ENCODE measurements around the gene CCT3. TPM values are rescaled to one million over a fixed set of nuclear protein-coding genes. Genes with fewer than 3 reads are reported as not detected.

CCT3 gene
- total RNA-seq (2022) (340 and 380 TPM in 2 replicates), Bru-seq, nascent RNA (percentile 88 among the genes with signal in this experiment), BruChase-seq, experiment 1, labeled RNA remaining after a 2-hour chase (percentile 90 among the genes with signal in this experiment), BruChase-seq, experiment 2, labeled RNA remaining after a 6-hour chase (percentile 96 among the genes with signal in this experiment)
- long read RNA-seq, transcript CCT3-204 (12 exons, 1,815 nt): minor isoform, 5 of 931 reads
- long read RNA-seq, transcript CCT3-201 (14 exons, 2,150 nt): major isoform, 860 of 931 reads
- long read RNA-seq, transcript CCT3-202 (6 exons, 1,063 nt): minor isoform, 8 of 931 reads
- long read RNA-seq, partial matches to known transcripts: 29 of 931 reads
- long read RNA-seq, other reads (novel, unspliced or antisense): 25 of 931 reads

DNA sequence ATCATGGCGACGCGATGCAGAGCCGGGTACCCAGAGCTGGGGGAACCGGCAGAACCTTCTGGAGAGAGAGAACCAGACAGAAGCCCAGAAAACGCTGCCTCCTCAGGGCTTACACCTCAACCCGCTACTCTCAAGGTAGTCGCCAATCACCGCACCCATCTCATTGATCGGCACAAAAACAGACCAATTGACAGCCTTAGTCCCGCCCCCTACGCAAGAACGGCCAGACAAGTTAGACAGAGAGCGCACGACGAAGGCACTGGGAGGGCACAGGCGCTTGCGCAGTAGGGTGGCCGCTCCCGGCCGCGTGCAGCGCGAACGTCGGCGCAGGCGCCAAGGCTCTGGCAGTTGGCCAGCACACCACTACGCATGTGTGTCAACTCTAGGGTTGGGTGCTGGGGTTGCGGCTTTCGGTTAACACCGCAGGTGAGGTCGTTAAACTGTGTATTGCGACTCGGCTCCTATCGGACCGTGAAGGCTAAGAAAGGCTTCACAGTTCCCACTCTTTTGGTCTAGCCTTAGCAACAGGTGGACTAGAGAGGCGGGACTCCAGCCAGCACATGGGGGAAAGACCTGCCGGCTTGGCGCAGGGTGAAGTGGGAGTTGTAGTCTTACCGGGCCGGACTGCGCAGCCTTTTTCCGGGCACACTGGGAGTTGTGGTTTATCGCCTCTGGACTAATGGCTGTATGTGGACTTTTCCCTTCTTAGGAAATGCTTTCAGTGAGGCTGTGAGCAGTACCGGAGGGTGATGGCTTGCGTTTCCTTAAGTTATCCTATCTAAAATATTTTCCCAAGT is at the start of gene CCT3, which contains the start of gene TSACC:
Gene CCT3, minus strand, starts transcription at position 113 of the 797 bp plus-strand sequence. Its CDS starts 108 bp downstream, at position 5.
Gene TSACC, plus strand, starts transcription at position 347 of the 797 bp plus-strand sequence. CDS start 1,232 bp downstream, outside the sequence.
- Histone ChIP-seq H3K4me1 (no peaks in the 10 kb centered on the region), H3K9me3 (no peaks in the 10 kb centered on the region), H3K27me3 (replicated peaks; ENCODE audit: control insufficient read depth, insufficient read depth, low read length) (no peaks in the 10 kb centered on the region), H3K4me3 (ENCODE audit: low read depth, low read length) (peak within 1 kb of the TSS; percentile 90), H3K36me3 (ENCODE audit: control insufficient read depth, insufficient read depth, low read length) (peaks cover 2% of the 10 kb centered on the region; the same call in 1 of the 2 replicates)
- BruUV-seq (replicated peaks): no TSS peak
- DNase-seq: peak; percentile 99 to 100
- Mint-ChIP-seq H3K27ac (ENCODE audit: unreplicated experiment) (peak within 1 kb of the TSS; percentile 75), H3K4me3 (ENCODE audit: unreplicated experiment) (peak within 1 kb of the TSS; percentile 97), H3K4me1 (ENCODE audit: low read depth, unreplicated experiment) (no peaks in the 10 kb centered on the region), H3K36me3 (ENCODE audit: insufficient read depth, unreplicated experiment) (peaks cover 55% of the 10 kb centered on the region), H3K27me3 (ENCODE audit: insufficient read depth, unreplicated experiment) (no peaks in the 10 kb centered on the region), H3K9me3 (ENCODE audit: unreplicated experiment) (no peaks in the 10 kb centered on the region)
- CTCF ChIA-PET: interaction anchor here (0.6 to 1.8 kb wide), 4 partner anchors 107 to 1475 kb away, joined by 3 to 7 read pairs (median 3); no protein-coding TSS in a partner anchor
- POLR2A ChIA-PET: interaction anchor here (0.5 to 1.0 kb wide), 3 partner anchors 56 to 214 kb away, joined by 3 to 6 read pairs (median 3); partner anchors contain the start of gene SMG5
- TF ChIP-seq, protein P1, sequence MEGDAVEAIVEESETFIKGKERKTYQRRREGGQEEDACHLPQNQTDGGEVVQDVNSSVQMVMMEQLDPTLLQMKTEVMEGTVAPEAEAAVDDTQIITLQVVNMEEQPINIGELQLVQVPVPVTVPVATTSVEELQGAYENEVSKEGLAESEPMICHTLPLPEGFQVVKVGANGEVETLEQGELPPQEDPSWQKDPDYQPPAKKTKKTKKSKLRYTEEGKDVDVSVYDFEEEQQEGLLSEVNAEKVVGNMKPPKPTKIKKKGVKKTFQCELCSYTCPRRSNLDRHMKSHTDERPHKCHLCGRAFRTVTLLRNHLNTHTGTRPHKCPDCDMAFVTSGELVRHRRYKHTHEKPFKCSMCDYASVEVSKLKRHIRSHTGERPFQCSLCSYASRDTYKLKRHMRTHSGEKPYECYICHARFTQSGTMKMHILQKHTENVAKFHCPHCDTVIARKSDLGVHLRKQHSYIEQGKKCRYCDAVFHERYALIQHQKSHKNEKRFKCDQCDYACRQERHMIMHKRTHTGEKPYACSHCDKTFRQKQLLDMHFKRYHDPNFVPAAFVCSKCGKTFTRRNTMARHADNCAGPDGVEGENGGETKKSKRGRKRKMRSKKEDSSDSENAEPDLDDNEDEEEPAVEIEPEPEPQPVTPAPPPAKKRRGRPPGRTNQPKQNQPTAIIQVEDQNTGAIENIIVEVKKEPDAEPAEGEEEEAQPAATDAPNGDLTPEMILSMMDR (IDR thresholded peaks at IDR 0.05; ENCODE audit: insufficient read depth in 1 of 2, low read depth in 1 of 2, low read length in 1 of 2, severe bottlenecking in 1 of 2, unreplicated experiment in 1 of 2): no peak
- intact Hi-C loops (cut with micrococcal nuclease; ENCODE audit: unreplicated experiment): loop anchor here (1.0 kb wide), 2 partner anchors 19 to 56 kb away; partner anchors contain the start of gene SMG5

DNA sequence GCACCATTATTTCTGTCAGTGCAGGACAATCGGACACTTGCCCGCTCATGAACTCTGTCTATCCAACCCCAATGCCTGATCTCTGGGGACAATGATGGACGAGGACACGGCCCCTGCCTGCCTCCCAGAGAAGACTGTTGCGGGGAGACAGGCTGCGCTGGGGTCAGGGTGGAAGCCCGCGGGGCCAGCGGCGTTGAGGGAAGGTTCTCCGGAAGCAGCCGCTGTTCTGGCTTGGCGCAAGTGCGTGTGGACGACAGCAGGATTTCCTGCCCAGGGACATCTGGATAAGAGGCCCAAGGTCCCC is 49.7 kb upstream of the CCT3 start:
- no peaks in the 10 kb centered on the region for H3K4me1 Mint-ChIP-seq (ENCODE audit: low read depth, unreplicated experiment)

More for the DNA sequence above, 49.7 kb upstream of the CCT3 start:
- TF ChIP-seq, protein P1 (IDR thresholded peaks at IDR 0.05; ENCODE audit: insufficient read depth in 1 of 2, low read depth in 1 of 2, low read length in 1 of 2, severe bottlenecking in 1 of 2, unreplicated experiment in 1 of 2): no peak
- DNase-seq: no peak
- Mint-ChIP-seq H3K27me3 (ENCODE audit: insufficient read depth, unreplicated experiment) (no peaks in the 10 kb centered on the region), H3K4me3 (ENCODE audit: unreplicated experiment) (no peak overlapping the region), H3K9me3 (ENCODE audit: unreplicated experiment) (no peaks in the 10 kb centered on the region), H3K27ac (ENCODE audit: unreplicated experiment) (no peak overlapping the region), H3K36me3 (ENCODE audit: insufficient read depth, unreplicated experiment) (no peaks in the 10 kb centered on the region)
- Histone ChIP-seq H3K9me3 (no peaks in the 10 kb centered on the region), H3K27me3 (replicated peaks; ENCODE audit: control insufficient read depth, insufficient read depth, low read length) (no peaks in the 10 kb centered on the region), H3K4me1 (no peaks in the 10 kb centered on the region), H3K36me3 (ENCODE audit: control insufficient read depth, insufficient read depth, low read length) (no peaks in the 10 kb centered on the region), H3K4me3 (ENCODE audit: low read depth, low read length) (no peak overlapping the region)
- no TSS peak for BruUV-seq (replicated peaks)
- intact Hi-C loops (cut with micrococcal nuclease; ENCODE audit: unreplicated experiment): loop anchor here (10.0 kb wide), 1 partner anchor 217 kb away; the partner anchor contains the start of gene GPATCH4
- ChIA-PET CTCF (interaction anchor here (2.5 to 5.5 kb wide), 2 partner anchors 58 kb away, joined by 11 to 163 read pairs; no protein-coding TSS in a partner anchor), POLR2A (no interaction called here)

All from Caco-2 (cell line).